C1 segment of cervical spinal cord (tissue), 14 donors: ENCODE results near the gene LGR4.
A peak's percentile ranks its signal among the peaks of the same experiment; 100 is the strongest.
"Not testable (repeated sequence)": the region's sequence is repeated elsewhere in the genome, so short reads cannot be mapped to it uniquely, and the experiment has no call there.

Experiments
- DNase-seq, 14 donors: peaks; one replicate each; lab custom pipeline; 2025; lab: John Stamatoyannopoulos, UW

LGR4 gene

GRCh38 chr11:27472398-27473016 is at the start of gene LGR4:
LGR4 (minus strand) TSS chr11:27472790; CDS start chr11:27472302, 488 bp downstream.
- DNase-seq, result peak; percentile 26 to 96 (median 84)

GRCh38 chr11:27520226-27520625 is 47.6 kb upstream of the LGR4 start:
- no peak for DNase-seq

GRCh38 chr11:27518518-27518917 is 45.9 kb upstream of the LGR4 start:
- no peak for DNase-seq

- DNase-seq, result not testable (repeated sequence)
These were observed 44.9 kb upstream of the LGR4 start for GRCh38 chr11:27517490-27517889.

GRCh38 chr11:27514558-27514957 is 42.0 kb upstream of the LGR4 start:
- peak in 1 of 14 donors; percentile 93 for DNase-seq

GRCh38 chr11:27514076-27514475 is 41.5 kb upstream of the LGR4 start:
- peak in 2 of 14 donors; percentile 5 to 96 for DNase-seq

- no peak for DNase-seq
These were observed 40.8 kb upstream of the LGR4 start for GRCh38 chr11:27513389-27513788.

- DNase-seq, result no peak
These were observed 39.6 kb upstream of the LGR4 start for GRCh38 chr11:27512238-27512637.

GRCh38 chr11:27509908-27510307 is 37.3 kb upstream of the LGR4 start:
- no peak for DNase-seq

- no peak for DNase-seq
These were observed 35.1 kb upstream of the LGR4 start for GRCh38 chr11:27507557-27508322.

- DNase-seq, result peak; percentile 36 to 95 (median 89)
These were observed 33.9 kb upstream of the LGR4 start, which contains the start of gene LIN7C for GRCh38 chr11:27506200-27507182. LIN7C (minus strand) TSS chr11:27506769; CDS start chr11:27506752, 17 bp downstream.

- no peak for DNase-seq
These were observed 33.2 kb upstream of the LGR4 start for GRCh38 chr11:27505781-27506180.

- no peak for DNase-seq
These were observed 31.6 kb upstream of the LGR4 start for GRCh38 chr11:27504205-27504604.

GRCh38 chr11:27501100-27501499 is 28.5 kb upstream of the LGR4 start:
- no peak for DNase-seq

- DNase-seq, result no peak
These were observed 25.3 kb upstream of the LGR4 start for GRCh38 chr11:27497911-27498310.

- DNase-seq, result peak in 1 of 14 donors; percentile 13
These were observed 24.8 kb upstream of the LGR4 start for GRCh38 chr11:27497284-27497866.

GRCh38 chr11:27496461-27496860 is 23.9 kb upstream of the LGR4 start:
- DNase-seq, result no peak

GRCh38 chr11:27495710-27496300 is 23.2 kb upstream of the LGR4 start:
- DNase-seq, result no peak

- no peak for DNase-seq
These were observed 16.5 kb upstream of the LGR4 start for GRCh38 chr11:27489092-27489491.

GRCh38 chr11:27487706-27488105 is 15.1 kb upstream of the LGR4 start:
- no peak for DNase-seq
